Panc1 (cell line): ENCODE data around the gene FARSB. TPM values are rescaled to one million over a fixed set of nuclear protein-coding genes. Genes with fewer than 3 reads are reported as not detected.

Source experiments
- ATAC-seq: fragments of 200-7000 bp; cut with Tn5 transposase; 2 replicates; pipeline ENCODE4 v1.9.1; 2020; ENCODE audit warnings: mild to moderate bottlenecking, moderate library complexity
- BruUV-seq: library from RNA; stranded (reverse); fragments of 400-500 nt; replicated peaks from 2 replicates; lab custom pipeline; 2021; lab: Mats Ljungman, UMichigan
- CTCF ChIA-PET: fragments of 300-600 bp; sonication (Branson Sonifier 250); formaldehyde crosslinking; loops from one replicate; lab custom pipeline; 2022; ENCODE audit warnings: antibody characterized with exemption; lab: Charles Lee
- POLR2A ChIA-PET: fragments of 300-600 bp; sonication (Branson Sonifier 250); formaldehyde crosslinking; loops from one replicate; lab custom pipeline; 2022; ENCODE audit warnings: antibody characterized with exemption; lab: Charles Lee
- DNase-seq: peaks from one replicate; pipeline ENCODE4 v3.0.0-alpha.2; 2010; ENCODE audit warnings: low read depth, low spot score
- H3K27ac ChIP-seq: 2 replicates; pipeline ENCODE4 v1.5.1; 2011; ENCODE audit warnings: mild to moderate bottlenecking, low read length, inconsistent platforms
- H3K27me3 ChIP-seq: fragments of 200-500 bp; sonication (Bioruptor generic); 2 replicates; pipeline ENCODE4 v1.6.0; 2014; ENCODE audit warnings: low read length, inconsistent platforms; ENCODE audit not compliant: control insufficient read depth, insufficient read depth
- H3K36me3 ChIP-seq: fragments of 200-500 bp; sonication (Bioruptor generic); 2 replicates; pipeline ENCODE4 v1.5.1; 2014; ENCODE audit warnings: inconsistent platforms, mild to moderate bottlenecking, low read length, moderate library complexity; ENCODE audit not compliant: control insufficient read depth, insufficient read depth
- H3K4me1 ChIP-seq: 2 replicates; pipeline ENCODE4 v1.5.1; 2011; ENCODE audit warnings: inconsistent platforms, mild to moderate bottlenecking, low read length, moderate library complexity; ENCODE audit not compliant: control insufficient read depth, insufficient read depth
- H3K4me3 ChIP-seq, 2 experiments: 2 replicates each; pipeline ENCODE4 v1.5.1; 2011 to 2012; ENCODE audit warnings: low read depth in 2 of 2, low read length in 2 of 2, mild to moderate bottlenecking in 2 of 2, inconsistent platforms in 1 of 2, moderate library complexity in 1 of 2
- H3K9me3 ChIP-seq: fragments of 200-500 bp; sonication (Bioruptor generic); 2 replicates; pipeline ENCODE4 v1.5.1; 2014; ENCODE audit warnings: low read depth, mild to moderate bottlenecking, inconsistent platforms, low read length, moderate library complexity; ENCODE audit not compliant: control insufficient read depth, insufficient read depth
- POLR2AphosphoS5 ChIP-seq: IDR thresholded peaks from 2 replicates; pipeline ENCODE4 v1.6.1; 2012; ENCODE audit warnings: mild to moderate bottlenecking, low read depth, low read length, moderate library complexity
- REST ChIP-seq, 2 experiments: IDR thresholded peaks; 2 replicates each; pipeline ENCODE4 v1.6.1; 2011 to 2012; ENCODE audit warnings: low read depth in 2 of 2, control low read depth in 1 of 2, low read length in 1 of 2, mild to moderate bottlenecking in 1 of 2, moderate library complexity in 1 of 2; ENCODE audit not compliant: insufficient read depth in 1 of 2
- SIN3A ChIP-seq: IDR thresholded peaks from 2 replicates; pipeline ENCODE4 v1.6.1; 2012; ENCODE audit warnings: low read depth, mild to moderate bottlenecking, low read length, moderate library complexity, borderline replicate concordance; ENCODE audit not compliant: insufficient read depth
- TCF7L2 ChIP-seq: IDR thresholded peaks from 2 replicates; pipeline ENCODE4 v1.6.1; 2011; ENCODE audit warnings: mild to moderate bottlenecking, low read depth, low read length, inconsistent platforms
- in situ Hi-C: cut with HindIII; loops from 2 replicates; pipeline ENCODE4 v1.10.0; 2016; ENCODE audit warnings: low sequenced_read_pairs, low pct_unique_long_range_greater_than_20kb
- intact Hi-C: fragments of 100-400 bp; cut with micrococcal nuclease; formaldehyde crosslinking; loops from one replicate; pipeline ENCODE4 v1.10.0; 2022; ENCODE audit not compliant: unreplicated experiment
- total RNA-seq: library from RNA; stranded (reverse); gene quantifications from one replicate; pipeline ENCODE4 v1.2.1, GENCODE V29; 2021; ENCODE audit not compliant: unreplicated experiment
- TF ChIP-seq, protein P1 (sequence below): fragments of 450-650 bp; IDR thresholded peaks from 2 replicates; pipeline ENCODE4 v1.5.1; 2017; ENCODE audit warnings: mild to moderate bottlenecking

FARSB gene
- total RNA-seq, 1 experiment from 2014 or later: 31.6 TPM

DNA sequence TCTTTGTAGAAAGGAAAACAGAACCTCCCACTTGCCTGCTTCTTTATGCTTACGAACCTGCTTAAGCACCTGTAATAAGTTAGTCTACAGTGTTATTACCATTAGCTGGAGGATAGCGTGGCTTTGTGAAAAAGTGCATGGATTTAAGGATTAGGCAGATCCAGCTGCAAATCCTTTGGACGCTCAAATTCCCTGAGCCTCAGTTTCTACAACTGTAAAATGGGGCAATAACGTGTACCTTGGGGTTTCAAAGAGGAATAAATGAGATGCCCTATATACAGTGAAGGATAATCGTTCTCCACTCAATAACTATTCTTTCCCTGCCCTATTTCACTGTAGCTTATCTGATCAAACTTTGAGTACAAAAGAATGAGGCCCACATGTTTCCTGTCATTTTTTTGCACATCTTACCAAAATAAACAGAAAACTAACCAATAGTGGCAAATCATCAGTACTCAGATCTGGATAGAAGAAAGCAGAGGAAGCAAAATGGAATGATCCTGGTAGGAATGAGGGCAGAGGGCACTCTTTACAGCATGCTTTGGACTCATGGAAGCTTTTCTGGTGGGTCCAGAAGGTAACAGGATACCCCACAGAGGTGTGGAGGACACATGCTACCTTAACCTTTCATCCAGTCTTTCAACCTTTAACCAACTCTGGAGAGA is 30.3 kb upstream of the FARSB start:
- ChIA-PET POLR2A (no interaction called here), CTCF (interaction anchor here (0.5 to 0.7 kb wide), 2 partner anchors 13 to 168 kb away, joined by 6 to 14 read pairs; no protein-coding TSS in a partner anchor)
- Histone ChIP-seq H3K4me1 (no peaks in the 10 kb centered on the region), H3K27ac (no peak overlapping the region), H3K27me3 (no peaks in the 10 kb centered on the region; the same call in 1 of the 2 replicates), H3K36me3 (no peaks in the 10 kb centered on the region), H3K9me3 (no peaks in the 10 kb centered on the region), H3K4me3 (no peak overlapping the region)
- TF ChIP-seq POLR2AphosphoS5 (no peak), SIN3A (no peak), REST (IDR thresholded peaks at IDR 0.05; ENCODE audit: insufficient read depth in 1 of 2, low read depth in 2 of 2, low read length in 1 of 2) (no peak), TCF7L2 (no peak)
- TF ChIP-seq, protein P1, sequence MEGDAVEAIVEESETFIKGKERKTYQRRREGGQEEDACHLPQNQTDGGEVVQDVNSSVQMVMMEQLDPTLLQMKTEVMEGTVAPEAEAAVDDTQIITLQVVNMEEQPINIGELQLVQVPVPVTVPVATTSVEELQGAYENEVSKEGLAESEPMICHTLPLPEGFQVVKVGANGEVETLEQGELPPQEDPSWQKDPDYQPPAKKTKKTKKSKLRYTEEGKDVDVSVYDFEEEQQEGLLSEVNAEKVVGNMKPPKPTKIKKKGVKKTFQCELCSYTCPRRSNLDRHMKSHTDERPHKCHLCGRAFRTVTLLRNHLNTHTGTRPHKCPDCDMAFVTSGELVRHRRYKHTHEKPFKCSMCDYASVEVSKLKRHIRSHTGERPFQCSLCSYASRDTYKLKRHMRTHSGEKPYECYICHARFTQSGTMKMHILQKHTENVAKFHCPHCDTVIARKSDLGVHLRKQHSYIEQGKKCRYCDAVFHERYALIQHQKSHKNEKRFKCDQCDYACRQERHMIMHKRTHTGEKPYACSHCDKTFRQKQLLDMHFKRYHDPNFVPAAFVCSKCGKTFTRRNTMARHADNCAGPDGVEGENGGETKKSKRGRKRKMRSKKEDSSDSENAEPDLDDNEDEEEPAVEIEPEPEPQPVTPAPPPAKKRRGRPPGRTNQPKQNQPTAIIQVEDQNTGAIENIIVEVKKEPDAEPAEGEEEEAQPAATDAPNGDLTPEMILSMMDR: no peak
- intact Hi-C loops (no loop called here), in situ Hi-C loops (no loop called here)
- no peak for ATAC-seq
- no TSS peak for BruUV-seq
- DNase-seq: no peak

DNA sequence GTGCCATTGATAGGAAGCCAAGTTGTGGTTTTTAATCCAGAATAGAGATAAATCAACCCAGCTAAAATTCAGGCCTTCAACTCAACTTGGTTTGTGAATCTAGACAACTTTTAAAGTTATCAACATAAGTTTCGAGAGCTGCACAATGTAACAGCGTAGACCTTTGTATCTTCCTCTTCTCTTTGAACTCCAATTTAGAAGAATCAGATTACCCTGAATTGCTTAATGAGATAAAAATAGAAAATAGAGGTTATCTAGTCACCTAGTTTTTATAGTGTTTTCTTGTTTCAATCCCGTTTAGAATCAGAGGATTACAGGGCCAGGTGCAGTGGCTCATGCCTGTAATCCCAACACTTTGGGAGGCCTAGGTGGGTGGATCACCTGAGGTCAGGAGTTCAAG is 27.9 kb upstream of the FARSB start:
- TF ChIP-seq SIN3A: no peak
- TF ChIP-seq REST (IDR thresholded peaks at IDR 0.05; ENCODE audit: insufficient read depth in 1 of 2, low read depth in 2 of 2, low read length in 1 of 2): no peak
- TF ChIP-seq, protein P1: no peak
- no peak for TF ChIP-seq POLR2AphosphoS5
- TF ChIP-seq TCF7L2: no peak
- intact Hi-C loops: no loop called here
- Histone ChIP-seq H3K4me3 (no peak overlapping the region), H3K9me3 (no peaks in the 10 kb centered on the region), H3K27me3 (peaks cover 7% of the 10 kb centered on the region; the same call in 1 of the 2 replicates), H3K27ac (no peak overlapping the region), H3K36me3 (no peaks in the 10 kb centered on the region), H3K4me1 (no peaks in the 10 kb centered on the region)
- ATAC-seq (no peak), DNase-seq (no peak)
- ChIA-PET POLR2A (no interaction called here), CTCF (no interaction called here)
- in situ Hi-C loops: no loop called here
- BruUV-seq: no TSS peak
